H1 (cell line): Measurements from ENCODE around the gene OXSR1. TPM values are rescaled to one million over a fixed set of nuclear protein-coding genes. Genes with fewer than 3 reads are reported as not detected.

Experiments used
- CTCF ChIA-PET: fragments of 300-600 bp; sonication (Branson Sonifier 250); formaldehyde crosslinking; loops from one replicate; lab custom pipeline; 2021; ENCODE audit not compliant: partially characterized antibody; lab: Charles Lee
- POLR2A ChIA-PET: fragments of 300-600 bp; sonication (Branson Sonifier 250); formaldehyde crosslinking; loops from one replicate; lab custom pipeline; 2021; ENCODE audit warnings: inconsistent platforms; ENCODE audit not compliant: partially characterized antibody; lab: Charles Lee
- DNase-seq, 2 experiments: peaks; one replicate each; pipeline versions ENCODE4 v3.0.0 to v3.0.0-alpha.2; 2010 to 2022; ENCODE audit warnings: low spot score in 2 of 2, low read depth in 1 of 2, mixed read lengths in 1 of 2
- FAIRE-seq: peaks from 2 replicates; lab custom pipeline; 2011; peaks lifted over from hg19 to GRCh38; lab: Jason Lieb, UNC
- H2AFZ ChIP-seq: 2 replicates; pipeline ENCODE4 v1.8.1; 2012; ENCODE audit warnings: low read length, inconsistent platforms
- H2AK5ac ChIP-seq: 2 replicates; pipeline ENCODE4 v1.6.1; 2013; ENCODE audit warnings: low read depth, low read length
- H2BK120ac ChIP-seq: replicated peaks from 2 replicates; pipeline ENCODE3; 2013; ENCODE audit warnings: low read depth, low read length, inconsistent platforms
- H2BK12ac ChIP-seq: 2 replicates; pipeline ENCODE4 v1.6.1; 2013; ENCODE audit warnings: low read depth, low read length
- H2BK15ac ChIP-seq: 2 replicates; pipeline ENCODE4 v1.6.1; 2013; ENCODE audit warnings: low read length
- H2BK20ac ChIP-seq: 2 replicates; pipeline ENCODE4 v1.6.1; 2013; ENCODE audit warnings: low read length
- H2BK5ac ChIP-seq: 2 replicates; pipeline ENCODE4 v1.6.1; 2013; ENCODE audit warnings: low read depth, low read length
- H3K14ac ChIP-seq: 2 replicates; pipeline ENCODE4 v1.6.1; 2013; ENCODE audit warnings: inconsistent platforms; ENCODE audit not compliant: insufficient read length
- H3K18ac ChIP-seq: 2 replicates; pipeline ENCODE4 v1.6.1; 2013; ENCODE audit warnings: low read length; ENCODE audit errors: extremely low read depth
- H3K23ac ChIP-seq: 2 replicates; pipeline ENCODE4 v1.6.1; 2013; ENCODE audit warnings: inconsistent platforms; ENCODE audit not compliant: insufficient read length
- H3K23me2 ChIP-seq: 2 replicates; pipeline ENCODE4 v1.6.1; 2013; ENCODE audit warnings: low read depth, low read length
- H3K27ac ChIP-seq: 2 replicates; pipeline ENCODE4 v1.6.1; 2011; ENCODE audit warnings: low read depth, low read length, inconsistent platforms
- H3K27me3 ChIP-seq, 4 experiments: replicated peaks in 1 of 4; 1 replicate in 1 of 4; 2 replicates in 3 of 4; pipeline versions ENCODE4 v1.6.1 to v1.8.1; 2011 to 2013; ENCODE audit warnings: low read length in 3 of 4, mild to moderate bottlenecking in 3 of 4, inconsistent platforms in 2 of 4, mixed read lengths in 2 of 4, moderate library complexity in 1 of 4; ENCODE audit not compliant: control insufficient read depth in 3 of 4, insufficient read depth in 3 of 4; ENCODE audit errors: extremely low read depth in 1 of 4
- H3K36me3 ChIP-seq, 4 experiments: 2 replicates each; pipeline versions ENCODE4 v1.6.1 to v1.8.1; 2011 to 2013; ENCODE audit warnings: mild to moderate bottlenecking in 4 of 4, low read length in 3 of 4, moderate library complexity in 2 of 4, control low read depth in 1 of 4, inconsistent platforms in 1 of 4; ENCODE audit not compliant: insufficient read depth in 4 of 4, control insufficient read depth in 2 of 4
- H3K4ac ChIP-seq: replicated peaks from 2 replicates; pipeline ENCODE3; 2013; ENCODE audit warnings: low read length, low read depth, mixed read lengths, inconsistent platforms; ENCODE audit not compliant: insufficient read length
- H3K4me1 ChIP-seq, 4 experiments: replicated peaks in 1 of 4; 1 replicate in 1 of 4; 2 replicates in 3 of 4; pipeline versions ENCODE4 v1.6.1 to v1.8.1; 2011 to 2013; ENCODE audit warnings: low read length in 3 of 4, inconsistent platforms in 2 of 4, mixed read lengths in 1 of 4; ENCODE audit not compliant: insufficient read depth in 4 of 4, control insufficient read depth in 3 of 4
- H3K4me2 ChIP-seq, 2 experiments: 2 replicates each; pipeline versions ENCODE4 v1.6.1 to v1.8.1; 2011 to 2013; ENCODE audit warnings: low read depth in 2 of 2, low read length in 2 of 2, control low read depth in 1 of 2, inconsistent platforms in 1 of 2, mild to moderate bottlenecking in 1 of 2; ENCODE audit not compliant: insufficient read depth in 1 of 2
- H3K4me3 ChIP-seq, 4 experiments: fragments of 200-600, 300-600 bp in 1 of 4; sonication (generic), shearing (Covaris generic), sonication (Bioruptor Twin) in 1 of 4; 2 replicates each; pipeline versions ENCODE4 v1.5.1 to v1.8.1; 2011 to 2016; ENCODE audit warnings: low read length in 4 of 4, low read depth in 3 of 4, control low read depth in 2 of 4, inconsistent platforms in 2 of 4, mild to moderate bottlenecking in 2 of 4, mixed read lengths in 1 of 4, moderate library complexity in 1 of 4; ENCODE audit not compliant: insufficient read depth in 2 of 4; ENCODE audit errors: extremely low read depth in 1 of 4
- H3K56ac ChIP-seq: replicated peaks from 2 replicates; pipeline ENCODE3; 2013; ENCODE audit warnings: low read depth, mild to moderate bottlenecking, mixed read lengths, low read length, inconsistent platforms; ENCODE audit not compliant: insufficient read length
- H3K79me1 ChIP-seq: 2 replicates; pipeline ENCODE4 v1.6.1; 2013; ENCODE audit warnings: low read depth, low read length, control low read depth
- H3K79me2 ChIP-seq, 2 experiments: 2 replicates each; pipeline versions ENCODE4 v1.6.1 to v1.8.1; 2012 to 2013; ENCODE audit warnings: low read length in 2 of 2, mild to moderate bottlenecking in 2 of 2, inconsistent platforms in 1 of 2; ENCODE audit not compliant: insufficient read depth in 2 of 2, control insufficient read depth in 1 of 2
- H3K9ac ChIP-seq, 4 experiments: replicated peaks in 1 of 4; 1 replicate in 1 of 4; 2 replicates in 3 of 4; pipeline versions ENCODE4 v1.6.1 to v1.8.1; 2011 to 2013; ENCODE audit warnings: low read depth in 3 of 4, low read length in 3 of 4, control low read depth in 2 of 4, mild to moderate bottlenecking in 2 of 4, moderate library complexity in 2 of 4, inconsistent platforms in 1 of 4; ENCODE audit errors: extremely low read depth in 1 of 4
- H3K9me3 ChIP-seq, 2 experiments: 2 replicates each; pipeline versions ENCODE4 v1.6.1 to v1.8.1; 2012 to 2013; ENCODE audit warnings: mild to moderate bottlenecking in 2 of 2, moderate library complexity in 2 of 2, control low read depth in 1 of 2, inconsistent platforms in 1 of 2, low read depth in 1 of 2, low read length in 1 of 2, mixed read lengths in 1 of 2; ENCODE audit not compliant: insufficient read depth in 2 of 2
- H4K20me1 ChIP-seq, 2 experiments: replicated peaks in 1 of 2; 2 replicates each; pipeline versions ENCODE3 to v1.8.1; 2011 to 2013; ENCODE audit warnings: inconsistent platforms in 2 of 2, low read length in 2 of 2, mild to moderate bottlenecking in 1 of 2; ENCODE audit not compliant: insufficient read depth in 2 of 2, control insufficient read depth in 1 of 2
- H4K5ac ChIP-seq: 2 replicates; pipeline ENCODE4 v1.6.1; 2013; ENCODE audit warnings: low read length, low read depth, mixed read lengths, inconsistent platforms; ENCODE audit not compliant: insufficient read length
- H4K8ac ChIP-seq: 2 replicates; pipeline ENCODE4 v1.8.0; 2013; ENCODE audit warnings: mild to moderate bottlenecking, moderate library complexity, low read length, inconsistent platforms; ENCODE audit not compliant: insufficient read depth; ENCODE audit errors: extremely low read depth
- H4K91ac ChIP-seq: replicated peaks from 2 replicates; pipeline ENCODE3; 2013; ENCODE audit warnings: low read length, mixed read lengths, inconsistent platforms; ENCODE audit not compliant: insufficient read length
- BRCA1 ChIP-seq: IDR thresholded peaks from 2 replicates; pipeline ENCODE4 v1.6.1; 2012; ENCODE audit warnings: low read depth, low read length, improper control_type of control experiment
- EP300 ChIP-seq, 2 experiments: IDR thresholded peaks; 1 replicate in 1 of 2; 2 replicates in 1 of 2; pipeline ENCODE4 v1.6.1; 2011 to 2012; ENCODE audit warnings: low read depth in 2 of 2, low read length in 2 of 2, mild to moderate bottlenecking in 2 of 2, borderline replicate concordance in 1 of 2, inconsistent platforms in 1 of 2, moderate library complexity in 1 of 2
- KDM5A ChIP-seq: fragments of 200-600 bp; IDR thresholded peaks from 2 replicates; pipeline ENCODE4 v1.7.1; 2012; ENCODE audit warnings: mild to moderate bottlenecking, low read length, inconsistent platforms, mixed read lengths
- SAP30 ChIP-seq: fragments of 300-600 bp; sonication (generic); IDR thresholded peaks from 2 replicates; pipeline ENCODE4 v1.7.1; 2012; ENCODE audit warnings: low read length, moderate library complexity, mild to moderate bottlenecking, inconsistent platforms; ENCODE audit not compliant: insufficient read depth, insufficient replicate concordance
- SP2 ChIP-seq: IDR thresholded peaks from 2 replicates; pipeline ENCODE4 v1.6.1; 2012; ENCODE audit warnings: mild to moderate bottlenecking, low read length, inconsistent platforms
- TAF7 ChIP-seq: optimal IDR thresholded peaks from 2 replicates; pipeline ENCODE3; 2011; ENCODE audit warnings: low read depth, mild to moderate bottlenecking, inconsistent platforms, low read length, moderate library complexity, borderline replicate concordance
- WGBS, 2 experiments: shearing (Covaris generic) in 1 of 2; methylation state at CpG; one replicate each; pipeline versions ENCODE4 v1.1.6 to v1.1.7; 2013 to 2015; ENCODE audit warnings: low lambda C conversion rate in 2 of 2, mixed read lengths in 2 of 2, inconsistent platforms in 1 of 2, low coverage in 1 of 2, missing lambda C conversion rate in 1 of 2; ENCODE audit not compliant: insufficient replicate concordance in 2 of 2, insufficient coverage in 1 of 2, insufficient read length in 1 of 2; ENCODE audit errors: extremely low coverage in 1 of 2, missing lambda C conversion rate in 1 of 2; 5-methylcytosine and 5-hydroxymethylcytosine counted together
- polyA plus RNA-seq, 7 experiments: library from polyadenylated mRNA; depleted of rRNA in 3 of 7; stranded (reverse) in 5 of 7; unstranded in 2 of 7; fragments of >200 nt in 5 of 7; fragments of 200-250 nt in 2 of 7; gene quantifications; 1 replicate in 5 of 7; 2 replicates in 1 of 7; 4 replicates in 1 of 7; pipeline versions ENCODE4 v1.2.1 to v1.2.3, GENCODE V29; 2011 to 2013; ENCODE audit warnings: missing spikeins in 2 of 7, mixed read lengths in 2 of 7
- total RNA-seq: library from RNA; stranded (reverse); fragmentation: NEBNext Ultra II Directional; extraction: Animal tissue kit (Norgen Biotek cat#: 25700); gene quantifications from 2 replicates; pipeline ENCODE4 v1.2.1, GENCODE V29; 2021
- TF ChIP-seq, protein P1 (sequence below): IDR thresholded peaks from 2 replicates; pipeline ENCODE4 v1.6.1; 2011; ENCODE audit warnings: low read length, improper control_type of control experiment

Gene OXSR1
- total and polyA plus RNA-seq, 2 of the 8 experiments (the other 6 are each of a cell fraction or from before 2014, with no cell fraction given) = 25.1 to 47.0 TPM

DNA sequence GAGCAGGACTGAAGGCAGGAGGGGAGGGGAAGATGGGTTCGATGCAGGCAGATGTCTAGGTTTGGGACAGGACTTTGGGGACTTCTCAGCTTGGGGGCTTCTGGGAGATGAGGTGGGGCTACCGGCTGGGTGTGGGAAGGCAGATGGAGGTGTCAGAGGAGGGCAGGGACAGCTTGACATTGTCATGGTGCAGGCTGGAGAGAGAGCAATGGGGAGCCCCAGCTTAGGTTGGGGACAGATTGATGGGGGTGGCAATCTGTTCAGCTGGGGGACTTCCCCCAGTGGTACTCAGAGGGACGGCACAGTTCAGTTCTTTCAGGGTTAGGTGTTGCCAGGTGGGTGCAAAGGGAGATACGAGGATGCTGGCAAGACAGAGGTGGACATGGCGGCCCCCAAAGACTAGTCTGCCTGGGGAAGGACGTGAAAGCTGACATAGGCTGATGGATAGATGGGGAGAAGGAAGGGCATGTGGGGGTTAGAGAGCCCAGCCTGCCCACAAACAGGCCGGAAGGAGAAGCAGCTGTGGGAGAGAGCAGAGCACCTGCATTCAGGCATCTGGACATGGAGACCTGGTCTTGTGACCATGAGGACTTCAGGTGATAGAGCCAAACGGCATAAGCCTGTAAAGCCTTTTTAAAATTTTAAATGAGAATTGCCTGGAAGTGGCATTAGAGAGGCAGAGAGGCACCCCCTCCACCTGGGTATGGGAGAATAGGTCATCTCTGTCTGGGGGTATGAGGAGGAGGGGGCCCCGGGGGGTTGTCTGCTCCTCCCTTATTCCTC, 49.5 kb upstream of the OXSR1 start:
- DNase-seq = no peak
- Histone ChIP-seq H3K18ac (no peak overlapping the region), H3K56ac (no peak overlapping the region), H2BK20ac (no peak overlapping the region), H3K23ac (no peak overlapping the region), H4K5ac (no peak overlapping the region), H4K20me1 (peaks cover 0 to 5% of the 10 kb centered on the region in 2 experiments), H3K14ac (no peak overlapping the region), H2BK5ac (no peak overlapping the region), H3K36me3 (no peaks in the 10 kb centered on the region), H3K9ac (no peak overlapping the region), H3K4me2 (no peak overlapping the region), H2AK5ac (no peak overlapping the region), H4K8ac (no peak overlapping the region), H3K4me3 (no peak overlapping the region), H3K4ac (no peak overlapping the region), H2BK15ac (no peak overlapping the region), H3K79me2 (no peaks in the 10 kb centered on the region), H2AFZ (no peak overlapping the region), H3K27ac (no peak overlapping the region), H4K91ac (no peak overlapping the region), H3K9me3 (no peaks in the 10 kb centered on the region; a peak in 1 of 4 replicates), H3K27me3 (no peaks in the 10 kb centered on the region), H2BK120ac (no peak overlapping the region), H2BK12ac (peak overlapping the region; percentile 39; the same call in 1 of the 2 replicates), H3K79me1 (no peaks in the 10 kb centered on the region), H3K4me1 (no peaks in the 10 kb centered on the region), H3K23me2 (no peaks in the 10 kb centered on the region)
- POLR2A ChIA-PET = interaction anchor here (0.6 to 3.4 kb wide), 5 partner anchors 9 to 381 kb away, joined by 3 to 14 read pairs (median 4); partner anchors contain the start of gene ACAA1
- no peak for FAIRE-seq
- TF ChIP-seq SP2 = no peak
- TF ChIP-seq KDM5A = no peak
- TF ChIP-seq SAP30 = no peak
- TF ChIP-seq, protein P1, sequence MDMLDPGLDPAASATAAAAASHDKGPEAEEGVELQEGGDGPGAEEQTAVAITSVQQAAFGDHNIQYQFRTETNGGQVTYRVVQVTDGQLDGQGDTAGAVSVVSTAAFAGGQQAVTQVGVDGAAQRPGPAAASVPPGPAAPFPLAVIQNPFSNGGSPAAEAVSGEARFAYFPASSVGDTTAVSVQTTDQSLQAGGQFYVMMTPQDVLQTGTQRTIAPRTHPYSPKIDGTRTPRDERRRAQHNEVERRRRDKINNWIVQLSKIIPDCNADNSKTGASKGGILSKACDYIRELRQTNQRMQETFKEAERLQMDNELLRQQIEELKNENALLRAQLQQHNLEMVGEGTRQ = no peak
- TF ChIP-seq EP300 (IDR thresholded peaks at IDR 0.05; ENCODE audit: borderline replicate concordance in 1 of 2, low read depth in 2 of 2, low read length in 2 of 2) = no peak
- TF ChIP-seq BRCA1 = no peak
- TF ChIP-seq TAF7 = no peak
- 85% methylated on average over 8 of the region's 9 CpGs; no CpG with 5 or more reads in 1 of the 2 experiments for WGBS, 2 experiments
- CTCF ChIA-PET = interaction anchor here (0.6 to 8.8 kb wide), 11 partner anchors 8 to 548 kb away, joined by 3 to 105 read pairs (median 6); partner anchors contain the start of genes EXOG and SLC22A14
